Astrocyte of the spinal cord (primary cell): ENCODE results near the gene DUSP8.
"Not testable (repeated sequence)": the region's sequence is repeated elsewhere in the genome, so short reads cannot be mapped to it uniquely, and the experiment has no call there.

Source experiments
- DNase-seq: peaks from one replicate; pipeline ENCODE4 v3.0.0; 2011; ENCODE audit warnings: low read depth, low spot score
- H3K4me3 ChIP-seq: 2 replicates; pipeline ENCODE4 v1.5.1; 2011; ENCODE audit warnings: low read depth, mild to moderate bottlenecking, low read length, moderate library complexity
- in situ Hi-C: cut with HindIII; loops from 2 replicates; pipeline ENCODE4 v1.10.0; 2017; ENCODE audit warnings: low sequenced_read_pairs
- TF ChIP-seq, protein P1 (sequence below): IDR thresholded peaks from 2 replicates; pipeline ENCODE4 v1.5.1; 2012; ENCODE audit warnings: low read depth, mild to moderate bottlenecking, low read length, inconsistent platforms

DUSP8 gene

DNA sequence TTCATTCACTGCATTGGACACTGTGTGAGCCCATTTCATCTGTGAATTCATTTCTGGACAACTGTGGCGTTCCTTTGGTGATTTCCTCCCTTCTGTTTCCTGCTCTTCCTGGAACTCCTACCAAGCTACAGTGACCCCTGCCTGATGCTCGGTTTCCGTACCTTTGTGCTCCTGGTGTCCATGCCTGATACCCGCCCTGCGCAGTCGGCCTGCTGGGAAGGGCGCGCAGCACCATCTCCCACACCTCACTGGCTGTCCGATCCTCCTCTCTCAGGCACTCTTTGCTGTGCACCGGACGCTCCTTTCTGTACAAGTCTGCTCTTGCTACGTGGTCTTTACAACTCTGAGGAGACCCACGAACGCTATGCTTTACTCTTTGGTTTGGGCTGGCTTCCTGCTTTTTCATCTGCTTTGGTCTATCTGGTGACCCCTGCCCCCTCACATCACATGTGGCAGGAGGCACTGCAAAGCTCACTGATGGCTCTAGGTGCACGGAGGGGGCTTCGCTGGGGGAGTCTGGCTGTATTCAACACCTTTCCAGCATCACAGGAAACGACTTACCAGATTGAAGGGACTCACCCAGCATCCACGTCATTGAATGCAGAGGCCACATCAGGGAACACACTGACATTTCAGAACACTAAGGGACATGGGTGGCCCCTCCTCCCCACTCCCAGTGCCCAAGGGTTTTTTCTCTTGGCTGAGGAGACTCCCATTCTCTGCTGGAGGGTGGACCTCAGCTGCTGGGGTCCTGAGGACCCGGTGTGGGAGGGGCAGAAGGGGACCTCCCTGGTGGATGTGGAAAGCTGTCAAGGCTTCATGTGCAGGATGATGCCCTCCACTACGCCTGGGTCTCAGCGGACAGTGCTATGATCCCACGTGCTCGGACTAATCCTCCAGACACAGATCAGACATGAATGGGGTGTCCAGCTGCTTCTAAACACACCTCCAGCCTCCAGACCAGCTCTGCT is 58.5 kb downstream of the DUSP8 start:
- DNase-seq = no peak
- TF ChIP-seq, protein P1, sequence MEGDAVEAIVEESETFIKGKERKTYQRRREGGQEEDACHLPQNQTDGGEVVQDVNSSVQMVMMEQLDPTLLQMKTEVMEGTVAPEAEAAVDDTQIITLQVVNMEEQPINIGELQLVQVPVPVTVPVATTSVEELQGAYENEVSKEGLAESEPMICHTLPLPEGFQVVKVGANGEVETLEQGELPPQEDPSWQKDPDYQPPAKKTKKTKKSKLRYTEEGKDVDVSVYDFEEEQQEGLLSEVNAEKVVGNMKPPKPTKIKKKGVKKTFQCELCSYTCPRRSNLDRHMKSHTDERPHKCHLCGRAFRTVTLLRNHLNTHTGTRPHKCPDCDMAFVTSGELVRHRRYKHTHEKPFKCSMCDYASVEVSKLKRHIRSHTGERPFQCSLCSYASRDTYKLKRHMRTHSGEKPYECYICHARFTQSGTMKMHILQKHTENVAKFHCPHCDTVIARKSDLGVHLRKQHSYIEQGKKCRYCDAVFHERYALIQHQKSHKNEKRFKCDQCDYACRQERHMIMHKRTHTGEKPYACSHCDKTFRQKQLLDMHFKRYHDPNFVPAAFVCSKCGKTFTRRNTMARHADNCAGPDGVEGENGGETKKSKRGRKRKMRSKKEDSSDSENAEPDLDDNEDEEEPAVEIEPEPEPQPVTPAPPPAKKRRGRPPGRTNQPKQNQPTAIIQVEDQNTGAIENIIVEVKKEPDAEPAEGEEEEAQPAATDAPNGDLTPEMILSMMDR = no peak
- in situ Hi-C loops = no loop called here
- no peak overlapping the region for H3K4me3 ChIP-seq

DNA sequence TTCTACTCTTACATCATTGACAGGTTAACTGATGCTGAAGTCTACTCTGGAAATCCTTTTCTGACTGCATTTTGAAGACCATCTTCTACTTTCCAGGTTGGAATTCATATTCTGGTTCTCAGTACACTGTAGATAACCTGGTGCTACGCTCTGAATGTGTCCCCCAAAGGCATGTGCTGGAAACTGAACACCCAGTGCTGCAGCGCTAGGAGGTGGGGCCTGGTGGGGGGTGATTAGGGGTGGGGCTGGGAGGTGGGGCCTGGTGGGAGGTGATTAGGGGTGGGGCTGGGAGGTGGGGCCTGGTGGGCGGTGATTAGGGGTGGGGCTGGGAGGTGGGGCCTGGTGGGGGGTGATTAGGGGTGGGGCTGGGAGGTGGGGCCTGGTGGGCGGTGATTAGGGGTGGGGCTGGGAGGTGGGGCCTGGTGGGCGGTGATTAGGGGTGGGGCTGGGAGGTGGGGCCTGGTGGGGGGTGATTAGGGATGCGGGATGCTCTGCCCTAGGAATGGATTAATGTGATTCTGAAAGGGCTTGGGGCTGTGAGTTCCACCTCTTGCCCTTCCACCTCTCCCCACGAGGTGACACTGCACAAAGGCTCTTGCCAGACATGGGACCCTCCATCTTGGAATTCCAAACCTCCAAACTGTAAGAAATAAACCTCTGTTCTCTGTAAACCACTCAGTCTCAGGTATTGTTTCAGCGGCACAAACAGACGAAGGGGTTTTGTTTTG is 59.4 kb downstream of the DUSP8 start:
- DNase-seq, H3K4me3 ChIP-seq, in situ Hi-C loops: not testable (repeated sequence)

DNA sequence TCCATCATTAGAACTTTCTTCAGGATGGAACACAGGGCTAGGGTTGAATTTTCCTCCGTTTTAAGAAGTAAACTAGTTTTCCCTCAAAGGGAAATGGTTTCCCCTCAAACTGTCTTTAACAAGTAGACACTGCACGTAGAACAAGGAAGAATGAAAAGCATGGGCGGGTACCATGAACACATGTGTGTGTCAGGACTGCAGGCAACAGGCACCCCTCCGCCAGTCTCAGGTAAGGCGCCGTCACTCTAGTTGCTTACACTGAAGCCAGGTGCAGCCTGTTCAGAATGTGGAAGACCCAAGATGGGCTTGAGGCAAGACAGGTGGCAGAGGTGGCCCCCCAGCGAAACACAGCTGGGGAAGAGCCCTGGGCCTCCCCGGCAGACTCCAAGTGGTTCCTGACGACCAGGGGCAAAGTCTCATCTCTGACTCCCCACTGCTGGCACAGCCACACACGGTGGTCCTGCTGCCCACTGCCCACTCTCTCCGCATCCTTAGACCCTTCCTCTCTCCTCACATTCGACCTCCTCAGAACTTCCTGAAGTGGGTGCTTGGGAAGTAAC is 60.1 kb downstream of the DUSP8 start:
- DNase-seq = no peak
- in situ Hi-C loops = no loop called here
- TF ChIP-seq, protein P1 = no peak

DNA sequence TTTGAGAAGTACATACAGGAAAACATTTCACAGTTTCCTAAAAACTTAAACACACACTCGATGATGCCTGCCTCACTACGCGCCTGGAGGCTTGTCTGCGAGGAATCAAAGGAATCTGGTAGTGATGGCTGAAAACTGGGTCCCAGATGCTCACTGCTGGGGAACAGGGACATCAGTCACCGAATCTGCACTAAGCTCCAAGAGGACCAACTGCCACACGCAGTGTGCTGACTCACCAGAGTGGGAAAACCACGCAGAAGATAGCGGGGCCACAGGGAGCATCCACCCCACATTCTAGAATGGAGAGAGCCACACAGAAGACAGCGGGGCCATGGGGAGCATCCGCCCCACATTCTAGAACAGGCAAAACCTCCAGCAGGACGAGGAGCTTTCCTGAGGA is 61.1 kb downstream of the DUSP8 start:
- in situ Hi-C loops = no loop called here
- H3K4me3 ChIP-seq = no peak overlapping the region
- DNase-seq = no peak
- TF ChIP-seq, protein P1 = no peak

More for the DNA sequence above, 60.1 kb downstream of the DUSP8 start:
- no peak overlapping the region for H3K4me3 ChIP-seq

DNA sequence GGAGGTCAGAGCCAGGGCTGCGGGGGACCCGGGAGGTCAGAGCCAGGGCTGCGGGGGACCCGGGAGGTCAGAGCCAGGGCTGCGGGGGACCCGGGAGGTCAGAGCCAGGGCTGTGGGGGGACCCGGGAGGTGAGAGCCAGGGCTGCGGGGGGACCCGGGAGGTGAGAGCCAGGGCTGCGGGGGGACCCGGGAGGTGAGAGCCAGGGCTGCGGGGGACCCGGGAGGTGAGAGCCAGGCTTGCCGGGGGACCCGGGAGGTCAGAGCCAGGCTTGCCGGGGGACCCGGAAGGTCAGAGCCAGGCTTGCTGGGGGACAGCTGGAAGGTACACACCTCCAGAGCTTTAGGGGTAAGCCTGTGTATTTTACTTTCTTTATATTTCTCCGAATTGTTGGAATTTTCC is 61.7 kb downstream of the DUSP8 start:
- H3K4me3 ChIP-seq, DNase-seq, in situ Hi-C loops: not testable (repeated sequence)

DNA sequence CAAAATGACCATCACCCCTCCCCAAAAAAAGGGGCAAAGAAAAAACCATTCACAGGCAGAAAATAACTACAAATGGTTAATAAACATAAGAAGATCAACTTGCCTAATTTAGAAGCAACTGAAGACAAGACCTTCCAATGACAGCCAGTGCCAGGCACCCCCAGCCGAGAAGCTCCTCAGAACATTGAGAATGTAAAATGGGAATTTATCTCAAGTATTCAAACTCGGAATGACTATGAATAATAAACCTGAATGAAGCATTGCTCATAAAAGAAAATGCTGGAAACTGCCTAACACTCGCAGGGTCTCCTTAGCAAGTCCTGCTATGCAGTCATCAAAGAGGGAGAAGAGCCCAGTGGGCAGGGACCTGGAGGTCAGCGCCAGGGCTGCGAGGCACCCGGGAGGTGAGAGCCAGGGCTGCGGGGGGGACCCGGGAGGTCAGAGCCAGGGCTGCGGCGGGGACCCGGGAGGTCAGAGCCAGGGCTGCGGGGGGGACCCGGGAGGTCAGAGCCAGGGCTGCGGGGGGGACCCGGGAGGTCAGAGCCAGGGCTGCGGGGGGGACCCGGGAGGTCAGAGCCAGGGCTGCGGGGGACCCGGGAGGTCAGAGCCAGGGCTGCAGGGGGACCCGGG is 62.3 kb downstream of the DUSP8 start:
- TF ChIP-seq, protein P1 = no peak
- in situ Hi-C loops = no loop called here
- no peak for DNase-seq

DNA sequence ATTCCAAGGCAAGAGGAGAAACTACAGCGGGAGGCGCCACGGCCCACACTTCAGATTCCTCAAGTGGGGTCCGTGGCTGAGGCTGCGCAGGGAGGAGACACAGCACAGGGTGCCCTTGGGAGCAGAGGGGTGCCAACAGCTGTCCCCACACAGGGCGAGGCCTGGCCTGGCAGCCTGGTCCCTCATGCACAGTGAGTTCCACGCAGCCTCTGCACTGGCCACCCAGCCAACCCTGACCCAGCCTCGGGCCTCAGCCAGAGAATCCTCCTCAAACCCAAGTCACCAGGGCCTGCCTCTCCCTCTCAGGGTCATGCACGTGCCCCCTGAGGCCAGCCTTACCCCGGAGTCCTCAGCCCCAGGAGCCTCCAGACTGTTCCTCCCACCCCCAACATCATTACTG is 63.1 kb downstream of the DUSP8 start:
- no peak for DNase-seq
- no peak overlapping the region for H3K4me3 ChIP-seq
- in situ Hi-C loops = no loop called here
- TF ChIP-seq, protein P1 = no peak

More for the DNA sequence above, 62.3 kb downstream of the DUSP8 start:
- no peak overlapping the region for H3K4me3 ChIP-seq
